ENCODE measurements around the gene LRRC36.

LRRC36 gene

GRCh38 chr16:67426950-67427349 is 100.3 kb downstream of the LRRC36 start:
- no peak for DNase-seq

- DNase-seq, result peak; percentile 37
Measured at GRCh38 chr16:67428146-67428731, 101.6 kb downstream of the LRRC36 start.

- DNase-seq, result no peak
Measured at GRCh38 chr16:67429053-67429798, 102.6 kb downstream of the LRRC36 start.

- no peak for DNase-seq
Measured at GRCh38 chr16:67429799-67430503, 103.3 kb downstream of the LRRC36 start.

GRCh38 chr16:67430504-67430976 is 103.9 kb downstream of the LRRC36 start:
- no peak for DNase-seq

GRCh38 chr16:67430977-67431774 is 104.6 kb downstream of the LRRC36 start, which contains the start of gene HSD11B2:
Gene HSD11B2 (plus strand): TSS chr16:67431121. CDS start chr16:67431249, 128 bp downstream.
- peak; percentile 14 for DNase-seq

GRCh38 chr16:67431775-67432505 is 105.3 kb downstream of the LRRC36 start:
- DNase-seq, result no peak

GRCh38 chr16:67432506-67432890 is 105.9 kb downstream of the LRRC36 start:
- no peak for DNase-seq

GRCh38 chr16:67433131-67433719 is 106.6 kb downstream of the LRRC36 start:
- no peak for DNase-seq

Measured in fibroblast of skin of abdomen (primary cell).